HCT116 (cell line): Measurements from ENCODE around the gene GPR62. TPM values are rescaled to one million over a fixed set of nuclear protein-coding genes. Genes with fewer than 3 reads are reported as not detected.

Experiments
- ATAC-seq: fragments of 200-7000 bp; cut with Tn5 transposase; 2 replicates; pipeline ENCODE4 v1.9.1; 2020; ENCODE audit warnings: mild to moderate bottlenecking, moderate library complexity
- BruUV-seq: library from RNA; stranded (reverse); fragments of 400-500 nt; replicated peaks from 2 replicates; lab custom pipeline; 2021; lab: Mats Ljungman, UMichigan
- CTCF ChIA-PET: fragments of 300-600 bp; sonication (Branson Sonifier 250); formaldehyde crosslinking; loops from one replicate; lab custom pipeline; 2021; ENCODE audit warnings: antibody characterized with exemption; lab: Charles Lee
- POLR2A ChIA-PET: fragments of 300-600, 350-600 bp; sonication (Branson Sonifier 250); formaldehyde crosslinking; loops from one replicate; lab custom pipeline; 2021; ENCODE audit warnings: antibody characterized with exemption; lab: Charles Lee
- RAD21 ChIA-PET, 2 experiments: fragments of 300-600 bp; sonication (Branson Sonifier 250); formaldehyde crosslinking; loops; one replicate each; lab custom pipeline; 2023; ENCODE audit warnings: low total read pairs in 2 of 2; ENCODE audit not compliant: uncharacterized antibody in 2 of 2, unreplicated experiment in 2 of 2, low non-redundant PET in 1 of 2; lab: Charles Lee
- DNase-seq: peaks from one replicate; pipeline ENCODE4 v3.0.0-alpha.2; 2010; ENCODE audit warnings: low read depth, low spot score
- H2AFZ ChIP-seq: fragments of 200-600 bp; shearing (Covaris generic), sonication (generic); 2 replicates; pipeline ENCODE4 v1.6.1; 2017; ENCODE audit warnings: low read depth, mixed run types, mixed read lengths, antibody characterized with exemption, low read length; ENCODE audit not compliant: poor library complexity, severe bottlenecking
- H3K27ac ChIP-seq: 2 replicates; pipeline ENCODE4 v1.5.1; 2012; ENCODE audit warnings: low read depth, low read length
- H3K27me3 ChIP-seq: fragments of 200-600 bp; sonication (generic); 2 replicates; pipeline ENCODE4 v1.6.1; 2016; ENCODE audit warnings: mixed run types, low read length, mixed read lengths; ENCODE audit not compliant: insufficient read depth
- H3K36me3 ChIP-seq, 2 experiments: fragments of 200-500 bp in 1 of 2; fragments of 200-600 bp in 1 of 2; sonication (Bioruptor generic) in 1 of 2; sonication (generic) in 1 of 2; 2 replicates each; pipeline versions ENCODE4 v1.5.1 to v1.6.1; 2014 to 2016; ENCODE audit warnings: low read length in 2 of 2, inconsistent platforms in 1 of 2, mixed read lengths in 1 of 2, mixed run types in 1 of 2; ENCODE audit not compliant: insufficient read depth in 2 of 2, control insufficient read depth in 1 of 2
- H3K4me1 ChIP-seq, 2 experiments: fragments of 200-600 bp in 1 of 2; sonication (generic) in 1 of 2; 2 replicates each; pipeline versions ENCODE4 v1.5.1 to v1.6.1; 2012 to 2017; ENCODE audit warnings: low read length in 2 of 2, inconsistent platforms in 1 of 2, mild to moderate bottlenecking in 1 of 2, mixed read lengths in 1 of 2, mixed run types in 1 of 2, moderate library complexity in 1 of 2; ENCODE audit not compliant: insufficient read depth in 2 of 2, control insufficient read depth in 1 of 2
- H3K4me2 ChIP-seq: fragments of 200-600 bp; sonication (generic); 2 replicates; pipeline ENCODE4 v1.6.1; 2017; ENCODE audit warnings: mixed run types, low read length, mixed read lengths
- H3K4me3 ChIP-seq, 2 experiments: fragments of 200-600 bp in 1 of 2; sonication (generic) in 1 of 2; replicated peaks in 1 of 2; 2 replicates each; pipeline ENCODE4 v1.5.1; 2011 to 2016; ENCODE audit warnings: low read length in 2 of 2, control low read depth in 1 of 2, low read depth in 1 of 2, mild to moderate bottlenecking in 1 of 2, mixed read lengths in 1 of 2, mixed run types in 1 of 2
- H3K79me2 ChIP-seq: fragments of 200-600 bp; sonication (generic); 2 replicates; pipeline ENCODE4 v1.6.1; 2017; ENCODE audit warnings: mild to moderate bottlenecking, mixed run types, low read length, moderate library complexity, mixed read lengths; ENCODE audit not compliant: insufficient read depth
- H3K9ac ChIP-seq: fragments of 200-600 bp; sonication (generic); 2 replicates; pipeline ENCODE4 v1.6.1; 2016; ENCODE audit warnings: low read length, mixed read lengths
- H3K9me2 ChIP-seq: fragments of 200-600 bp; sonication (generic), shearing (Covaris generic); 2 replicates; pipeline ENCODE4 v1.6.1; 2017; ENCODE audit warnings: mixed run types, mild to moderate bottlenecking, moderate library complexity; ENCODE audit not compliant: insufficient read depth
- H3K9me3 ChIP-seq, 2 experiments: fragments of 200-500 bp in 1 of 2; fragments of 200-600 bp in 1 of 2; sonication (Bioruptor generic) in 1 of 2; sonication (generic) in 1 of 2; 2 replicates each; pipeline ENCODE4 v1.6.1; 2014 to 2017; ENCODE audit warnings: low read length in 2 of 2, mixed read lengths in 2 of 2, inconsistent platforms in 1 of 2, low read depth in 1 of 2, mild to moderate bottlenecking in 1 of 2, mixed run types in 1 of 2, moderate library complexity in 1 of 2; ENCODE audit not compliant: control insufficient read depth in 1 of 2, insufficient read depth in 1 of 2
- H4K20me1 ChIP-seq: fragments of 200-600 bp; sonication (generic), shearing (Covaris generic); 2 replicates; pipeline ENCODE4 v1.6.1; 2017; ENCODE audit warnings: mixed run types, mild to moderate bottlenecking, moderate library complexity; ENCODE audit not compliant: insufficient read depth
- ATF3 ChIP-seq: IDR thresholded peaks from 2 replicates; pipeline ENCODE4 v1.6.1; 2012
- CBX3 ChIP-seq: IDR thresholded peaks from 2 replicates; pipeline ENCODE4 v1.6.1; 2012; ENCODE audit warnings: low read depth
- CTCF ChIP-seq, 3 experiments: fragments of 200-600 bp in 1 of 3; sonication (generic) in 1 of 3; IDR thresholded peaks in 2 of 3; conservative IDR thresholded peaks in 1 of 3; 2 replicates each; pipeline ENCODE4 v1.5.1; 2012 to 2017; ENCODE audit warnings: low read depth in 2 of 3, low read length in 2 of 3, antibody characterized with exemption in 1 of 3, borderline replicate concordance in 1 of 3, control low read depth in 1 of 3, mild to moderate bottlenecking in 1 of 3, mixed read lengths in 1 of 3, mixed run types in 1 of 3, moderate library complexity in 1 of 3; ENCODE audit not compliant: insufficient read depth in 1 of 3
- ELF1 ChIP-seq: IDR thresholded peaks from 2 replicates; pipeline ENCODE4 v1.6.1; 2012; ENCODE audit warnings: low read depth, borderline replicate concordance
- EZH2 ChIP-seq: fragments of 200-600 bp; sonication (generic); IDR thresholded peaks from 2 replicates; pipeline ENCODE4 v1.6.1; 2017; ENCODE audit warnings: antibody characterized with exemption, mixed run types
- FOSL1 ChIP-seq: IDR thresholded peaks from 2 replicates; pipeline ENCODE4 v1.6.1; 2012; ENCODE audit warnings: low read depth
- MAX ChIP-seq: IDR thresholded peaks from 2 replicates; pipeline ENCODE4 v1.6.1; 2012
- POLR2AphosphoS5 ChIP-seq: IDR thresholded peaks from 2 replicates; pipeline ENCODE4 v1.6.1; 2011; ENCODE audit warnings: mild to moderate bottlenecking, low read depth, low read length, moderate library complexity
- RAD21 ChIP-seq: IDR thresholded peaks from 2 replicates; pipeline ENCODE4 v1.6.1; 2012; ENCODE audit warnings: low read depth, mild to moderate bottlenecking
- REST ChIP-seq: IDR thresholded peaks from 2 replicates; pipeline ENCODE4 v1.6.1; 2012; ENCODE audit warnings: low read depth
- ZFX ChIP-seq: fragments of 450-650 bp; IDR thresholded peaks from 2 replicates; pipeline ENCODE4 v1.6.1; 2017
- intact Hi-C: fragments of 100-400 bp; cut with micrococcal nuclease; formaldehyde crosslinking; loops from 2 replicates; pipeline ENCODE4 v1.10.0; 2022
- total RNA-seq: library from RNA; stranded (reverse); gene quantifications from one replicate; pipeline ENCODE4 v1.2.1, GENCODE V29; 2021; ENCODE audit not compliant: unreplicated experiment

GPR62 gene
- total RNA-seq, 1 experiment from 2014 or later, result not detected

GRCh38 chr3:51948016-51948580, 7.1 kb upstream of the GPR62 start:
- no peak overlapping the region for H3K4me2 ChIP-seq

More at GRCh38 chr3:51948016-51948580, 7.1 kb upstream of the GPR62 start:
- Histone ChIP-seq H3K36me3 (no peaks in the 10 kb centered on the region), H3K9ac (no peak overlapping the region), H3K27ac (no peak overlapping the region), H3K9me2 (no peaks in the 10 kb centered on the region), H3K79me2 (no peaks in the 10 kb centered on the region), H3K4me3 (no peak overlapping the region), H3K27me3 (no peaks in the 10 kb centered on the region), H2AFZ (no peak overlapping the region), H3K9me3 (no peaks in the 10 kb centered on the region), H3K4me1 (peaks cover 5 to 7% of the 10 kb centered on the region in 2 experiments), H4K20me1 (no peaks in the 10 kb centered on the region)
- no TSS peak for BruUV-seq
- ChIA-PET CTCF (no interaction called here), POLR2A (no interaction called here), RAD21 (interaction anchor here in 1 of 2 experiments (0.6 kb wide), 1 partner anchor 391 kb away, joined by 3 read pairs; no protein-coding TSS in a partner anchor)
- ATAC-seq, result no peak
- DNase-seq, result no peak
- TF ChIP-seq REST (no peak), MAX (no peak), CTCF (IDR thresholded peaks at IDR 0.05 in 2 of 3, conservative IDR thresholded peaks at IDR 0.05 in 1 of 3; ENCODE audit: borderline replicate concordance in 1 of 3, insufficient read depth in 1 of 3, low read depth in 2 of 3, low read length in 2 of 3) (no peak), RAD21 (no peak), ELF1 (no peak), ZFX (no peak), FOSL1 (no peak), CBX3 (no peak), ATF3 (no peak), POLR2AphosphoS5 (no peak), EZH2 (no peak)
- intact Hi-C loops, result no loop called here
